ENCODE measurements around the gene CDH13.

The CDH13 gene

DNA sequence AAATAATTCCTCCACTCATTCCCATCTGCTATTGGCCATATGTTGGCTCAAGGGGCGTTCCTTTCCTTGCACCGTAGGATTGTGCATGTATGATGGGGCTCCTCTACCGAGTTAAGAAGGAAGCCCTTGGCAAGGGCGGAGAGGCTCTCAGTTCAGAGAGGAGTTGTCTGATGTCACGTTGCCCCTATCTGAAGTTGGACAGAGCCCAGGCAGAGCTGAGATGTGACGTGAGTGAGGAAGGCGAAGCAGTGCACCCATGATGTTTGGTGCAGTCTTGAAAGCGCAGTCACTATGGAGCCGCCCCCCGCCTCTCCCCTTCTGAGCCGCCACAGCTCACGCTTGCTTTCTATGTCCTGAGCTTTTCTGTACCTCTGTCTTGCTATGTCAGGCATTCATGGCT lies 40.7 kb downstream of the CDH13 start:
- no peaks in the 10 kb centered on the region for H3K9me3 ChIP-seq
- H3K27ac ChIP-seq, result no peak overlapping the region
- H3K4me1 ChIP-seq, result no peaks in the 10 kb centered on the region
- no peaks in the 10 kb centered on the region for H3K27me3 ChIP-seq
- no peak for DNase-seq
- H3K36me3 ChIP-seq, result no peaks in the 10 kb centered on the region
- no peak for TF ChIP-seq CTCF (IDR thresholded peaks at IDR 0.05)
- intact Hi-C loops (cut with DNase I; ENCODE audit: low total_unique reads), result no loop called here
- no peak overlapping the region for H3K4me3 ChIP-seq

DNA sequence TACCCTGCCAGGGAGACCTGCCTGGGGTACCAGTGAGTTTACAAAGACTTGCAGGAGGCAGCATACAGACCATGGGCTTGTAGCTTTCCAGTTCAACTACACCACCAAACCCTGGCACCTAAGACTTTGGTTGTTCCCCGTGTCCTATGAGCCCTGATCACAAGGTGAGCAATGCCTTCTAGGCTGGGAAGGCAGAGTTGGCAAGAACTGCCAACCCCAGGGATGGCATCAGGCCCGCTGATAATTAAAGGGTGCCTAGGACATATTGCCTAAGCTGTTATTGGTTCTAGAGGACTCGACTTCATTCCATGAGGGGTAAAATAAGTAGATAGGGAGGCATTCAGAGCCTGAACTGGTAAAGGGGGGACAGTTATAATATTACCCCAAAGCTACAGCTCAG lies 41.3 kb downstream of the CDH13 start:
- H3K9me3 ChIP-seq, result no peaks in the 10 kb centered on the region
- intact Hi-C loops (cut with DNase I; ENCODE audit: low total_unique reads), result no loop called here

DNA sequence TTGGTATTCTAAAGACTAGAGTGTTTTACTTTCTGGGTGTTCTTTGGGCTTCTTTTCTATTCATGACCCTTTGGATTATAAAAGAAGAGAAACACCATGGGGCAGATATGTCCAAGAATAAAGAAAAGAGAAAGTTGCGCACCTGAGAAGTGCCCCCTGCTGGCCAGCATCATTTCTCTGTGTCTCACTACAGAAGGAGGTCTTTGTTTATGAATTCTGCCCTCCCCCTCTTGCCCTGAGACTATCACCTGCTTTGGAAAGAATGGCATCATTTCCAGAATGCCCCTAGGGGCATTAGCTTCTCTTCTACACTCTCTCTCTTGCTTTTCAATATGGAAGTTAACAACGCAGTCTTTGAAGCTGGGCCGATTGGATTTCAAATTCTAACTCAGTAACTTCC lies 45.0 kb downstream of the CDH13 start:
- Histone ChIP-seq H3K9me3 (no peaks in the 10 kb centered on the region), H3K36me3 (no peaks in the 10 kb centered on the region), H3K27me3 (no peaks in the 10 kb centered on the region), H3K27ac (no peak overlapping the region), H3K4me1 (peaks cover 0 to 6% (median 3%) of the 10 kb centered on the region in 4 donors), H3K4me3 (no peak overlapping the region)
- DNase-seq, result no peak
- TF ChIP-seq CTCF (IDR thresholded peaks at IDR 0.05), result no peak
- intact Hi-C loops (cut with DNase I; ENCODE audit: low total_unique reads), result no loop called here

More for the DNA sequence above, 41.3 kb downstream of the CDH13 start:
- DNase-seq, result no peak
- H3K4me1 ChIP-seq, result no peaks in the 10 kb centered on the region
- H3K27ac ChIP-seq, result no peak overlapping the region
- no peak for TF ChIP-seq CTCF (IDR thresholded peaks at IDR 0.05)
- H3K27me3 ChIP-seq, result no peaks in the 10 kb centered on the region
- no peak overlapping the region for H3K4me3 ChIP-seq
- no peaks in the 10 kb centered on the region for H3K36me3 ChIP-seq

DNA sequence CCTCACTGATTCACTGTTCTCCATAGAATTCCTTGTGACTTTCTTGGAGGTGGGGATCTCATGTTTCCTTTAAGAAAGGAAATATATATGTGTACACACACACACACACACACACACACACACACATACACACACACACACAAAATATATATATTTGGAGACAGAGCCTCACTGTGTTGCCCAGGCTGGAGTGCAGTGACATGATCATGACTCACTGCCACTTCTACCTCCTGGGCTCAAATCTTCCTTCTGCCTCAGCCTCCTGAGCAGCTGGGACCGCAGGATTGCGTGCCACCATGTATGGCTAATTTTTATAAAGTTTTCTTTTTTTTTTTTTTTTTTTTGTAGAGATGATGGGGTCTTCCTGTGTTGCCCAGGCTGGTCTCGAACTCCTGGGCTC lies 45.9 kb downstream of the CDH13 start:
- H3K4me3 ChIP-seq, result no peak overlapping the region
- H3K27ac ChIP-seq, result no peak overlapping the region
- no peaks in the 10 kb centered on the region for H3K27me3 ChIP-seq
- H3K9me3 ChIP-seq, result no peaks in the 10 kb centered on the region
- H3K36me3 ChIP-seq, result no peaks in the 10 kb centered on the region
- DNase-seq, result no peak
- H3K4me1 ChIP-seq, result peaks cover 0 to 6% (median 3%) of the 10 kb centered on the region in 4 donors
- intact Hi-C loops (cut with DNase I; ENCODE audit: low total_unique reads), result no loop called here
- TF ChIP-seq CTCF (IDR thresholded peaks at IDR 0.05), result no peak

GRCh38 chr16:82675300-82675699 lies 48.5 kb downstream of the CDH13 start:
- no peak for TF ChIP-seq CTCF (IDR thresholded peaks at IDR 0.05)
- intact Hi-C loops (cut with DNase I; ENCODE audit: low total_unique reads), result no loop called here
- Histone ChIP-seq H3K4me1 (peaks cover 0 to 6% (median 3%) of the 10 kb centered on the region in 4 donors), H3K27ac (no peak overlapping the region), H3K36me3 (no peaks in the 10 kb centered on the region), H3K27me3 (no peaks in the 10 kb centered on the region), H3K9me3 (no peaks in the 10 kb centered on the region), H3K4me3 (no peak overlapping the region)
- no peak for DNase-seq

DNA sequence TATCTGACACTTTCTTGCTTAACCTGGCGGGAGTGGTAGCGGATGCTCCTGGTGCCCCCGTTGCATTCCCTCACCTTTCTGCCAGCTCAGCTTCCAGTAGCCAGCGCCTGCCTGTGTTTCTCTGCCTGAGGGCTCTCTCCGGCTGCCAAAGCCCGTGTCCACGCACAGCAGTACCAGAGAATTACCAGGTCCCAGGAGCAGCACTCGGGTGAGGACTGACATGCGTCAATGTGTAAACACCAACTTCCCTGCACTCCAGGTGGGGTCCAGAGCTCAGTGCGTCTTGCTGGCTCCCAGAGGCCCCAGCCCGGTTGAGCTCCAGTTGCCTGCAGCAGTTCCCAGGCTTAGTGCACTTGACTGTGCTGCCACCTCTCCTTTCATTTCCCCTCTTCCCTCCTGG lies 54.8 kb downstream of the CDH13 start:
- intact Hi-C loops (cut with DNase I; ENCODE audit: low total_unique reads), result loop anchor here (5.0 kb wide), 1 partner anchor 144 kb away; no protein-coding TSS in a partner anchor
- H3K36me3 ChIP-seq, result no peaks in the 10 kb centered on the region
- H3K27me3 ChIP-seq, result no peaks in the 10 kb centered on the region
- H3K27ac ChIP-seq, result no peak overlapping the region
- no peak for DNase-seq
- H3K4me1 ChIP-seq, result no peaks in the 10 kb centered on the region
- no peak overlapping the region for H3K4me3 ChIP-seq
- no peaks in the 10 kb centered on the region for H3K9me3 ChIP-seq
- TF ChIP-seq CTCF (IDR thresholded peaks at IDR 0.05), result no peak

All from tibial artery (tissue), 4 donors.